HepG2 (cell line): ENCODE measurements around the gene RREB1. TPM values are rescaled to one million over a fixed set of nuclear protein-coding genes. Genes with fewer than 3 reads are reported as not detected.

Experiments used
- CAMTA2 ChIP-seq: sonication (generic); formaldehyde crosslinking; IDR thresholded peaks from 2 replicates; pipeline ENCODE4 v1.4.0; 2020; ENCODE audit warnings: mild to moderate bottlenecking, missing genetic modification reagents, borderline replicate concordance
- KIAA2018 ChIP-seq: sonication (generic); formaldehyde crosslinking; IDR thresholded peaks from 2 replicates; pipeline ENCODE4 v1.5.0; 2020; ENCODE audit warnings: mild to moderate bottlenecking, missing genetic modification reagents, borderline replicate concordance
- NONO ChIP-seq, 2 experiments: fragments of 450-650 bp in 1 of 2; sonication (generic) in 1 of 2; formaldehyde crosslinking in 1 of 2; IDR thresholded peaks in 1 of 2; conservative IDR thresholded peaks in 1 of 2; 2 replicates each; pipeline versions ENCODE4 v1.6.1 to v1.8.0; 2017 to 2022; ENCODE audit warnings: mild to moderate bottlenecking in 1 of 2, missing genetic modification reagents in 1 of 2, moderate library complexity in 1 of 2
- REPIN1 ChIP-seq: sonication (generic); formaldehyde crosslinking; IDR thresholded peaks from 2 replicates; pipeline ENCODE4 v1.8.0; 2022; ENCODE audit warnings: missing genetic modification reagents, low read depth, mild to moderate bottlenecking, borderline replicate concordance
- TGIF2 ChIP-seq: IDR thresholded peaks from 2 replicates; pipeline ENCODE4 v1.6.1; 2016; ENCODE audit warnings: control low read depth, missing compliant biosample characterization
- ZFAT ChIP-seq: sonication (generic); formaldehyde crosslinking; conservative IDR thresholded peaks from 2 replicates; pipeline ENCODE4 v1.8.1; 2023; ENCODE audit warnings: missing genetic modification reagents, inconsistent platforms
- ZNF513 ChIP-seq: sonication (generic); formaldehyde crosslinking; conservative IDR thresholded peaks from 2 replicates; pipeline ENCODE4 v1.5.0; 2020; ENCODE audit warnings: missing genetic modification reagents
- ZSCAN9 ChIP-seq: IDR thresholded peaks from 2 replicates; pipeline ENCODE4 v1.6.1; 2016; ENCODE audit warnings: borderline replicate concordance
- polyA plus RNA-seq, 8 experiments: library from polyadenylated mRNA; depleted of rRNA in 3 of 8; stranded (reverse) in 7 of 8; unstranded in 1 of 8; fragments of >200 nt; fragmentation: Illumina TruSeq in 4 of 8; extraction: Trizol in 4 of 8; gene quantifications; 2 replicates each; pipeline versions ENCODE4 v1.2.1 to v1.2.3, GENCODE V29; 2011 to 2016; ENCODE audit warnings: low read depth in 4 of 8, missing spikeins in 1 of 8, mixed read lengths in 1 of 8; ENCODE audit not compliant: insufficient read depth in 1 of 8
- total RNA-seq, 5 experiments: library from RNA; depleted of rRNA; stranded (reverse); fragments of >200 nt; fragmentation: Illumina TruSeq; extraction: Trizol; gene quantifications; 2 replicates each; pipeline ENCODE4 v1.2.3, GENCODE V29; 2016; ENCODE audit warnings: low read depth in 1 of 5
- TF ChIP-seq, protein P1 (sequence below): sonication (generic); formaldehyde crosslinking; IDR thresholded peaks from 2 replicates; pipeline ENCODE4 v1.4.0; 2020; ENCODE audit warnings: missing genetic modification reagents

RREB1 gene
- total and polyA plus RNA-seq, 2 of the 13 experiments (the other 11 are each of a cell fraction or from before 2014, with no cell fraction given), result 6.1 to 23.2 TPM

GRCh38 chr6:7261032-7261841, 153.5 kb downstream of the RREB1 start (continued):
- TF ChIP-seq KIAA2018 (CRISPR knock-in tag) (0 out of 2 replicates have a peak, but pooled peaks have one; percentile 60), ZNF513 (no peak), CAMTA2 (CRISPR knock-in tag) (peak; percentile 67; the same call in 1 of the 2 replicates), REPIN1 (CRISPR knock-in tag) (peak; percentile 84; the same call in 1 of the 2 replicates), NONO (IDR thresholded peaks at IDR 0.05) (no peak), NONO (CRISPR knock-in tag; conservative IDR thresholded peaks at IDR 0.05) (peak; percentile 28; the same call in 1 of the 2 replicates), TGIF2 (CRISPR knock-in tag) (peak; percentile 59; the same call in 1 of the 2 replicates), ZFAT (CRISPR knock-in tag) (no peak), ZSCAN9 (CRISPR knock-in tag) (peak; percentile 87; the same call in 1 of the 2 replicates)
- TF ChIP-seq, protein P1, sequence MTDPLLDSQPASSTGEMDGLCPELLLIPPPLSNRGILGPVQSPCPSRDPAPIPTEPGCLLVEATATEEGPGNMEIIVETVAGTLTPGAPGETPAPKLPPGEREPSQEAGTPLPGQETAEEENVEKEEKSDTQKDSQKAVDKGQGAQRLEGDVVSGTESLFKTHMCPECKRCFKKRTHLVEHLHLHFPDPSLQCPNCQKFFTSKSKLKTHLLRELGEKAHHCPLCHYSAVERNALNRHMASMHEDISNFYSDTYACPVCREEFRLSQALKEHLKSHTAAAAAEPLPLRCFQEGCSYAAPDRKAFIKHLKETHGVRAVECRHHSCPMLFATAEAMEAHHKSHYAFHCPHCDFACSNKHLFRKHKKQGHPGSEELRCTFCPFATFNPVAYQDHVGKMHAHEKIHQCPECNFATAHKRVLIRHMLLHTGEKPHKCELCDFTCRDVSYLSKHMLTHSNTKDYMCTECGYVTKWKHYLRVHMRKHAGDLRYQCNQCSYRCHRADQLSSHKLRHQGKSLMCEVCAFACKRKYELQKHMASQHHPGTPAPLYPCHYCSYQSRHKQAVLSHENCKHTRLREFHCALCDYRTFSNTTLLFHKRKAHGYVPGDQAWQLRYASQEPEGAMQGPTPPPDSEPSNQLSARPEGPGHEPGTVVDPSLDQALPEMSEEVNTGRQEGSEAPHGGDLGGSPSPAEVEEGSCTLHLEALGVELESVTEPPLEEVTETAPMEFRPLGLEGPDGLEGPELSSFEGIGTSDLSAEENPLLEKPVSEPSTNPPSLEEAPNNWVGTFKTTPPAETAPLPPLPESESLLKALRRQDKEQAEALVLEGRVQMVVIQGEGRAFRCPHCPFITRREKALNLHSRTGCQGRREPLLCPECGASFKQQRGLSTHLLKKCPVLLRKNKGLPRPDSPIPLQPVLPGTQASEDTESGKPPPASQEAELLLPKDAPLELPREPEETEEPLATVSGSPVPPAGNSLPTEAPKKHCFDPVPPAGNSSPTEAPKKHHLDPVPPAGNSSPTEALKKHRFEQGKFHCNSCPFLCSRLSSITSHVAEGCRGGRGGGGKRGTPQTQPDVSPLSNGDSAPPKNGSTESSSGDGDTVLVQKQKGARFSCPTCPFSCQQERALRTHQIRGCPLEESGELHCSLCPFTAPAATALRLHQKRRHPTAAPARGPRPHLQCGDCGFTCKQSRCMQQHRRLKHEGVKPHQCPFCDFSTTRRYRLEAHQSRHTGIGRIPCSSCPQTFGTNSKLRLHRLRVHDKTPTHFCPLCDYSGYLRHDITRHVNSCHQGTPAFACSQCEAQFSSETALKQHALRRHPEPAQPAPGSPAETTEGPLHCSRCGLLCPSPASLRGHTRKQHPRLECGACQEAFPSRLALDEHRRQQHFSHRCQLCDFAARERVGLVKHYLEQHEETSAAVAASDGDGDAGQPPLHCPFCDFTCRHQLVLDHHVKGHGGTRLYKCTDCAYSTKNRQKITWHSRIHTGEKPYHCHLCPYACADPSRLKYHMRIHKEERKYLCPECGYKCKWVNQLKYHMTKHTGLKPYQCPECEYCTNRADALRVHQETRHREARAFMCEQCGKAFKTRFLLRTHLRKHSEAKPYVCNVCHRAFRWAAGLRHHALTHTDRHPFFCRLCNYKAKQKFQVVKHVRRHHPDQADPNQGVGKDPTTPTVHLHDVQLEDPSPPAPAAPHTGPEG (CRISPR knock-in tag), result no peak
